Measurements from ENCODE around the gene PPDPF.

GRCh38 chr20:63483834-63484233 is 36.7 kb upstream of the PPDPF start:
- TF ChIP-seq CTCF (IDR thresholded peaks at IDR 0.05; ENCODE audit: low read depth, low read length, poor library complexity, severe bottlenecking) (no peak), EZH2phosphoT487 (IDR thresholded peaks at IDR 0.05; ENCODE audit: borderline replicate concordance, low read length) (no peak)

Measured in DOHH2 (cell line).